SU-DHL-6 (cell line): ENCODE measurements around the gene HELQ.

Source experiments
- EZH2phosphoT487 ChIP-seq: fragments of 200-600 bp; sonication (generic), shearing (Covaris generic); conservative IDR thresholded peaks from 2 replicates; pipeline ENCODE4 v1.6.1; 2018; ENCODE audit warnings: mild to moderate bottlenecking, antibody characterized with exemption, low read length, moderate library complexity, mixed read lengths
- TF ChIP-seq, protein P1 (sequence below): fragments of 200-600 bp; sonication (generic); IDR thresholded peaks from one replicate; pipeline ENCODE4 v1.5.1; 2017; ENCODE audit warnings: antibody characterized with exemption, mild to moderate bottlenecking, low read length, moderate library complexity; ENCODE audit not compliant: insufficient read depth, poor library complexity, severe bottlenecking

DNA sequence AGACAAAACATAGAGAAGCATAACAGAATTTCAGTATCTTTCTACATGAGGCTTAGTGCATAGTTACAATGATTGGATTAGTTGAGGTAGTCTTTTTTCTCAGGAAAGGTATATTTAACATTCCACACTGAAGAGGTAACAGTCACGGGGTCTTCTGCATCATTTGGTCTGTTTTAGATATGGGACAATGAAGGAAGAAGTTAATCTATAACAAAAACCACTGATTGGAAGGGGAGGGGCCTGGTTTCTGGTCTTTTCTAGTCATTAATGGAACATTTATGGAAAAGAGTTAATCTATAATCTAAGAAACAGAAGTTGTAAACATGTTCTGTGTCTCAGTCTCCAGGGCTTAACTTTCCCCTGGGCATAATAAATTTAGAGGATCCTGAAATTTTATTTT, 83.7 kb downstream of the HELQ start:
- TF ChIP-seq, protein P1, sequence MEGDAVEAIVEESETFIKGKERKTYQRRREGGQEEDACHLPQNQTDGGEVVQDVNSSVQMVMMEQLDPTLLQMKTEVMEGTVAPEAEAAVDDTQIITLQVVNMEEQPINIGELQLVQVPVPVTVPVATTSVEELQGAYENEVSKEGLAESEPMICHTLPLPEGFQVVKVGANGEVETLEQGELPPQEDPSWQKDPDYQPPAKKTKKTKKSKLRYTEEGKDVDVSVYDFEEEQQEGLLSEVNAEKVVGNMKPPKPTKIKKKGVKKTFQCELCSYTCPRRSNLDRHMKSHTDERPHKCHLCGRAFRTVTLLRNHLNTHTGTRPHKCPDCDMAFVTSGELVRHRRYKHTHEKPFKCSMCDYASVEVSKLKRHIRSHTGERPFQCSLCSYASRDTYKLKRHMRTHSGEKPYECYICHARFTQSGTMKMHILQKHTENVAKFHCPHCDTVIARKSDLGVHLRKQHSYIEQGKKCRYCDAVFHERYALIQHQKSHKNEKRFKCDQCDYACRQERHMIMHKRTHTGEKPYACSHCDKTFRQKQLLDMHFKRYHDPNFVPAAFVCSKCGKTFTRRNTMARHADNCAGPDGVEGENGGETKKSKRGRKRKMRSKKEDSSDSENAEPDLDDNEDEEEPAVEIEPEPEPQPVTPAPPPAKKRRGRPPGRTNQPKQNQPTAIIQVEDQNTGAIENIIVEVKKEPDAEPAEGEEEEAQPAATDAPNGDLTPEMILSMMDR, result no peak
- TF ChIP-seq EZH2phosphoT487, result no peak
